Mesendoderm (in vitro differentiated cells): ENCODE measurements around the gene ITGAL.
"Not testable (repeated sequence)": the region's sequence is repeated elsewhere in the genome, so short reads cannot be mapped to it uniquely, and the experiment has no call there.

Experiments used
- DNase-seq: peaks from one replicate; pipeline ENCODE4 v3.0.0; 2013
- H2AK5ac ChIP-seq: 2 replicates; pipeline ENCODE4 v1.6.1; 2013; ENCODE audit warnings: low read length, inconsistent platforms
- H2BK120ac ChIP-seq: 2 replicates; pipeline ENCODE4 v1.6.1; 2013; ENCODE audit warnings: low read depth, mild to moderate bottlenecking, low read length, moderate library complexity, mixed read lengths
- H2BK15ac ChIP-seq: replicated peaks from 2 replicates; pipeline ENCODE4 v1.6.1; 2013; ENCODE audit warnings: low read depth, mild to moderate bottlenecking, moderate library complexity
- H2BK5ac ChIP-seq: 2 replicates; pipeline ENCODE4 v1.6.1; 2013; ENCODE audit warnings: low read length, inconsistent platforms
- H3K18ac ChIP-seq: 2 replicates; pipeline ENCODE4 v1.6.1; 2013; ENCODE audit warnings: mild to moderate bottlenecking, low read length, mixed read lengths
- H3K23ac ChIP-seq: one replicate; pipeline ENCODE4 v1.6.1; 2013; ENCODE audit warnings: low read length
- H3K27ac ChIP-seq: 2 replicates; pipeline ENCODE4 v1.5.1; 2013; ENCODE audit warnings: low read depth, mild to moderate bottlenecking, inconsistent platforms, low read length, moderate library complexity
- H3K27me3 ChIP-seq: 2 replicates; pipeline ENCODE4 v1.6.1; 2013; ENCODE audit warnings: low read length, control low read depth, mild to moderate bottlenecking, inconsistent platforms; ENCODE audit not compliant: insufficient read depth, poor library complexity
- H3K36me3 ChIP-seq: 2 replicates; pipeline ENCODE4 v1.6.1; 2013; ENCODE audit warnings: low read length, inconsistent platforms; ENCODE audit not compliant: control insufficient read depth, insufficient read depth
- H3K4ac ChIP-seq: one replicate; pipeline ENCODE4 v1.6.1; 2013; ENCODE audit warnings: low read depth, mild to moderate bottlenecking, low read length, moderate library complexity
- H3K4me1 ChIP-seq: 2 replicates; pipeline ENCODE4 v1.6.1; 2013; ENCODE audit warnings: low read depth, low read length, inconsistent platforms; ENCODE audit not compliant: control insufficient read depth
- H3K4me2 ChIP-seq: 2 replicates; pipeline ENCODE4 v1.6.1; 2013; ENCODE audit warnings: low read length
- H3K4me3 ChIP-seq: 2 replicates; pipeline ENCODE4 v1.5.1; 2013; ENCODE audit warnings: mild to moderate bottlenecking, low read length
- H3K56ac ChIP-seq: one replicate; pipeline ENCODE4 v1.6.1; 2013; ENCODE audit warnings: low read length
- H3K79me1 ChIP-seq: 2 replicates; pipeline ENCODE4 v1.6.1; 2013; ENCODE audit warnings: low read length, inconsistent platforms
- H3K79me2 ChIP-seq: 2 replicates; pipeline ENCODE4 v1.6.1; 2013; ENCODE audit warnings: mild to moderate bottlenecking, low read length; ENCODE audit not compliant: control insufficient read depth, insufficient read depth
- H3K9ac ChIP-seq: 2 replicates; pipeline ENCODE4 v1.6.1; 2013; ENCODE audit warnings: low read length, inconsistent platforms
- H4K5ac ChIP-seq: one replicate; pipeline ENCODE4 v1.6.1; 2013; ENCODE audit warnings: low read length
- H4K8ac ChIP-seq: one replicate; pipeline ENCODE4 v1.6.1; 2013; ENCODE audit warnings: low read depth, mild to moderate bottlenecking, control low read depth, low read length, moderate library complexity
- WGBS: extraction: QIAGEN DNeasy Blood & Tissue Kit; methylation state at CpG from one replicate; pipeline ENCODE4 v1.1.7; 2013; ENCODE audit warnings: low lambda C conversion rate, missing lambda C conversion rate; ENCODE audit not compliant: insufficient coverage; ENCODE audit errors: extremely low coverage; 5-methylcytosine and 5-hydroxymethylcytosine counted together

ITGAL gene

DNA sequence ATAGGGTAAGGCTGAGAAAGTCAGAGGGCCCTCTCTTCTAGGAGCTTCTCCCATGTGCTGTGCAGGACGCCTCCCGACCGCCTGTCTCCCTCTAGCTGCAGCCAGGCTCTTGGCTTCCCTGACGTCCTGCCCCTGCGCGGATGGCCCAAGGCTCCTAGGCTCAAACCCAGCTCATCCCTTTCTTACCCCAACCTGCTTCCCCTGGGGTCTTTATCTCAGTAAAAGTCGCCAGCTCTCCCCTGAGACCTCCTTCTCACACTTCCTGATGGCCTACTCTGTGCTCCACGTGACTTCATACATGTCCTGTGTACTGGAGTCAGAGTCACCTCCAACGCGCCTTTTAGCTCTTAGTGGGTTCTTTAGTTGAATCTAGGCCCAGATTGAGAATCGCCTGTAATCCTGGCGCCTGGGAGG, 63.2 kb downstream of the ITGAL start:
- H4K8ac ChIP-seq: no peak overlapping the region
- peak overlapping the region; percentile 70 for H3K4me3 ChIP-seq
- peak overlapping the region; percentile 96 for H3K4ac ChIP-seq
- no peaks in the 10 kb centered on the region for H3K27me3 ChIP-seq
- H3K79me2 ChIP-seq: no peaks in the 10 kb centered on the region
- peak overlapping the region; percentile 93 for H3K18ac ChIP-seq
- H3K4me1 ChIP-seq: no peaks in the 10 kb centered on the region
- peak; percentile 93 for DNase-seq
- peak overlapping the region; percentile 99 for H3K56ac ChIP-seq
- no peak overlapping the region for H3K23ac ChIP-seq
- no peak overlapping the region for H2BK5ac ChIP-seq
- peak overlapping the region; percentile 42 for H2BK15ac ChIP-seq
- no peaks in the 10 kb centered on the region for H3K36me3 ChIP-seq
- H2AK5ac ChIP-seq: no peak overlapping the region
- peak overlapping the region; percentile 81 for H3K9ac ChIP-seq
- peak overlapping the region; percentile 65 for H2BK120ac ChIP-seq
- WGBS: no CpG with 5 or more reads among the region's 12 CpGs
- H4K5ac ChIP-seq: no peak overlapping the region
- H3K79me1 ChIP-seq: peaks cover 2% of the 10 kb centered on the region
- H3K27ac ChIP-seq: peak overlapping the region; percentile 85
- peak overlapping the region; percentile 90 for H3K4me2 ChIP-seq

DNA sequence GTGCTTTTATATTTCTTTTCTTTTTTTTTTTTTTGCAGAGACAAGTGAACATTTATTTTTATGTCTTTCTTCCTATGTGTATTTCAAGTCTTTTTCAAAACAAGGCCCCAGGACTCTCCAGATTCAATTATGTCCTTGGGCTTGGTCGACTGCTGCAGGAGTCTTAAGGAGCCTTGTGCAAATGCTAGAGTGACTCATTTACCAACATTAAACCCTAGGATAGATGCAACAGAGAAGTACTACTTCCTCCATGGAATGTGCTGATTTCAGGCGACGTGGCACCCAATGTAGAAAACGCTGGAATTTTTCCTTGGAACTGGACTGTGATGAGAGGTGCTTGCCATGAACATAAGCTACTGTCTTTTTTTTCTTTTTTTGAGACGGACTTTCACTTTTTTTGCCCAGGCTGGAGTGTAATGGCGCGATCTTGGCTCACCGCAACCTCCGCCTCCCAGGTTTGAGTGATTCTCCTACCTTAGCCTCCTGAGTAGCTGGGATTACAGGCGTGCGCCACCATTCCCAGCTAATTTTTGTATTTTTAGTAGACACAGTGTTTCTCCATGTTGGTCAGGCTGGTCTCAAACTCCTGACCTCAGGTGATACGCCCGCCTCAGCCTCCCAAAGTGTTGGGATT, 64.0 kb downstream of the ITGAL start:
- not testable (repeated sequence) for H3K4me3 ChIP-seq, H3K27me3 ChIP-seq, H3K18ac ChIP-seq, H3K79me2 ChIP-seq, H3K4me1 ChIP-seq, H2BK5ac ChIP-seq, H3K27ac ChIP-seq, H2BK120ac ChIP-seq, H3K23ac ChIP-seq, H2BK15ac ChIP-seq, H4K5ac ChIP-seq, H3K36me3 ChIP-seq, DNase-seq, H2AK5ac ChIP-seq, H3K4ac ChIP-seq, H3K79me1 ChIP-seq, H3K4me2 ChIP-seq, H4K8ac ChIP-seq
- no CpG with 5 or more reads among the region's 13 CpGs for WGBS
- H3K9ac ChIP-seq: peak overlapping the region; percentile 81
- H3K56ac ChIP-seq: peak overlapping the region; percentile 99

DNA sequence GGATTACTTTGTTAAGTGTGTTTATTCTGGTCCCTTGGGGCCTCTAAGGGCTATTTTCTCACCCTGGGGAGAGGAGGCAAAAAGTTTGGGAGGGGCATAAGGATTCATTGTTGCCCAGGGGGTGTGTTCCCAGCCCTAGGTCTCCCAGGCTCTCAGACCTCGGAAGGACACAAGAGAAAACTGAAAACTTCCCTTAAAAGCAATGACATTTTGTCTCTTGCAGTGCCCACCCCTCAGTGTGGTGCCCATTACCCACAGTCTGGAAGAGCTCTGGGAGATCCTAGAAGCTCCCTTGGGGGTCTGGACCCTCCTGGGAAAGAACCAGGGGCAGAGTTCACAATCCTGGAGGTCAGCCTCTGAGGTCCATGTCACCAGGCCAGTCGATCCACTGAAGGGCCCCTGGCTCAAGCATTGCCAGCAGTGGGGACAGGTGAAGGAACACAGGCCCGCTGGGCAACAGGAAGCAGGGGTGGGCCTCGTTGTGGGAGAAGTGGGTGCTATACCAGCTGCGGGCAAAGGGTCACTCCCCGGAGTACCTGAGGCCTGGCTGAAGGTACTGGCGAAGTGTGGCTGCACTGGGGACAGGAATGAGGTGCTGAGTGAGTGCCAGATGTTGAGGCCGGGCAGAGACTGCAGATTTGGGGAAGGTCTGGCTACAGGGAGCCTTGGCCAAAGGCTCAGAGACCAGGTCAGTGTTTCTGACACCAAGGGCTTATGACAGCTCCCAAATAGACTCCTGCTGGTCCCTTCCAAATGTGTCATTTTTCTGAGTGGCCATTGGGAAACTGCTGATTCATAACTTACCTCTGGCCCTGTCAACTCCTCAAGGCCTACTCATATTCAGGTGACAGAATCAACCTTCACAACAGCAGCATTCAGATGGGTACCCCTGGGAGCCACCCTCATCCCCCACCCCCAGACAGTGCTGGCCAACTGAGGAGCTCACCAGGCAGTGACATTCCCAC, 66.7 kb downstream of the ITGAL start:
- H3K9ac ChIP-seq: no peak overlapping the region
- H3K27ac ChIP-seq: no peak overlapping the region
- no peak overlapping the region for H3K18ac ChIP-seq
- H3K79me1 ChIP-seq: no peaks in the 10 kb centered on the region
- no peaks in the 10 kb centered on the region for H3K79me2 ChIP-seq
- no peak overlapping the region for H4K5ac ChIP-seq
- DNase-seq: no peak
- H2BK15ac ChIP-seq: no peak overlapping the region
- no peak overlapping the region for H3K4me3 ChIP-seq
- peak overlapping the region; percentile 35 for H2BK5ac ChIP-seq
- H4K8ac ChIP-seq: no peak overlapping the region
- no peak overlapping the region for H2BK120ac ChIP-seq
- no CpG with 5 or more reads among the region's 8 CpGs for WGBS
- H3K56ac ChIP-seq: peak overlapping the region; percentile 36
- no peaks in the 10 kb centered on the region for H3K36me3 ChIP-seq
- no peak overlapping the region for H3K4ac ChIP-seq
- peak overlapping the region; percentile 18 for H2AK5ac ChIP-seq
- no peaks in the 10 kb centered on the region for H3K27me3 ChIP-seq
- no peak overlapping the region for H3K4me2 ChIP-seq
- H3K23ac ChIP-seq: no peak overlapping the region
- peaks cover 15% of the 10 kb centered on the region for H3K4me1 ChIP-seq

- not testable (repeated sequence) for H3K79me2 ChIP-seq, H3K4ac ChIP-seq, H4K8ac ChIP-seq, H3K4me3 ChIP-seq, H2BK120ac ChIP-seq, H3K4me2 ChIP-seq, H3K18ac ChIP-seq, H3K56ac ChIP-seq, H3K27me3 ChIP-seq, H3K27ac ChIP-seq, H3K36me3 ChIP-seq, H3K79me1 ChIP-seq, H2BK15ac ChIP-seq, H4K5ac ChIP-seq, H3K9ac ChIP-seq, DNase-seq, H3K23ac ChIP-seq
- Histone ChIP-seq H3K4me1 (peaks cover 19% of the 10 kb centered on the region), H2BK5ac (peak overlapping the region; percentile 35), H2AK5ac (peak overlapping the region; percentile 18)
- no CpG with 5 or more reads among the region's 13 CpGs for WGBS
These were observed 67.5 kb downstream of the ITGAL start for GRCh38 chr16:30539986-30540526.

DNA sequence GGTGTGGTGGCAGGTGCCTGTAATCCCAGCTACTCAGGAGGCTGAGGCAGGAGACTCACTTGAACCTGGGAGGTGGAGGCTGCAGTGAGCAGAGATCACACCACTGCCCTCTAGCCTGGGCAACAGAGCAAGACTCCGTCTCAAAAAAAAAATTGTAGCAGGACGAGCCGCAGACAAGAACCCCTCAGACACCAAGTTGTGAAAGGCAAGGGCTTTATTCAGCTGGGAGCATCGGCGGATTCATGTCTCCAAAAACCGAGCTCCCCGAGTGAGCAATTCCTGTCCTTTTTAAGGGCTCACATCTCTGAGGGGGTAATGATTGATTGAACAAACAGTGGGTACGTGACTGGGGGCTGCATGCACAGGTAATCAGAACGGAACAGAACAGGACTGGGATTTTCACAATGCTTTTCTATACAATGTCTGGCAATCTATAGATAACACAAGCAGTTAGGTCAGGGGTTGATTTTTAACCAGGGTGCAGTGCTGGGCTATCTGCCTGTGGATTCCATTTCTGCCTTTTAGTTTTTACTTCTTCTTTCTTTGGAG, 68.4 kb downstream of the ITGAL start:
- not testable (repeated sequence) for H2BK120ac ChIP-seq, H3K79me1 ChIP-seq, H4K8ac ChIP-seq, H2BK15ac ChIP-seq, H3K4ac ChIP-seq, H3K23ac ChIP-seq, H3K79me2 ChIP-seq, DNase-seq, H2AK5ac ChIP-seq, H3K27me3 ChIP-seq, H3K18ac ChIP-seq, H3K9ac ChIP-seq, H3K36me3 ChIP-seq, H3K4me2 ChIP-seq, H4K5ac ChIP-seq, H3K4me3 ChIP-seq
- Histone ChIP-seq H3K27ac (peak overlapping the region; percentile 37), H3K56ac (peak overlapping the region; percentile 85), H3K4me1 (peaks cover 19% of the 10 kb centered on the region), H2BK5ac (peak overlapping the region; percentile 98)
- no CpG with 5 or more reads among the region's 9 CpGs for WGBS
